GM18951 (cell line): ENCODE measurements around the gene SNORC.

Experiments
- POLR2A ChIP-seq: IDR thresholded peaks from 4 replicates; pipeline ENCODE4 v1.6.1; 2011; ENCODE audit warnings: mild to moderate bottlenecking; ENCODE audit not compliant: insufficient read length, insufficient read depth; ENCODE audit errors: extremely low read depth
- in situ Hi-C: fragments of 300-500 bp; cut with MboI; formaldehyde crosslinking; loops from one replicate; pipeline ENCODE4 v1.12.0; 2022; ENCODE audit warnings: low sequenced_read_pairs, mixed read lengths, inconsistent platforms; ENCODE audit not compliant: unreplicated experiment

The SNORC gene

DNA sequence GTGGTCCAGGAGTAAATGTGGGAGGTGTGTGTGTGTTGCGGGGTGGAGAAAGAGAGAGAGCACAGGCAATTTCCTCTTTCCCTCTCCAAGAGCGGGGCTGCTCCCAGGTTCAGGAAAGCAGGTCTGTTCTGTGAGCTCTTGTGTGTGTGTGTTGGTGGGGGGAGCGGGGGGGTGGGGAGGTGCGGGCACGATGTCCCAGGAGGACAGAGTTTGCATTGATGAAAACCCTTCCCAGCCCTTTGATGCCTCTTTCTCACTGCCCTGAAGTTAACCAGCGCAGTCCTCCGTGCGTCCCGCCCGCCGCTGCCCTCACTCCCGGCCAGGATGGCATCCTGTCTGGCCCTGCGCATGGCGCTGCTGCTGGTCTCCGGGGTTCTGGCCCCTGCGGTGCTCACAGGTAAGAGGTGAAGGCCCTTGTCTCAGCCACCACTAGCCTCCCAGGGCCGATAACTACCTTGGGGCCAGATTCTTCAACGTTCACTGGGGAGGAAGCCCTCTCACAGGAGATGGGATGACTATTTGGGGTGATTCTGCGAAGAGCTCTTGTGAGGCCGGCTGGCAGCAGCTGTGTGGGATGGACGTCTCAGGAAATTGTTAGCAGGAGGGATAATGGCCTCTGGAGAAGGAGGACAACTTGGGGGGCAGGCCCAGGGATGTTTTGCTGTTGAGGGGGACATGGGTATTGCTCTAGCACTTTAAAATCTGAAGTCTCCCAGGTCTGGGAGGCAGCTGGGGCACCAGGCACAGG, at the start of gene SNORC:
Gene SNORC (plus strand): TSS at position 247 of the 748 bp plus-strand sequence. CDS start 78 bp downstream, at position 325.
- in situ Hi-C loops = no loop called here
- no peak for TF ChIP-seq POLR2A

DNA sequence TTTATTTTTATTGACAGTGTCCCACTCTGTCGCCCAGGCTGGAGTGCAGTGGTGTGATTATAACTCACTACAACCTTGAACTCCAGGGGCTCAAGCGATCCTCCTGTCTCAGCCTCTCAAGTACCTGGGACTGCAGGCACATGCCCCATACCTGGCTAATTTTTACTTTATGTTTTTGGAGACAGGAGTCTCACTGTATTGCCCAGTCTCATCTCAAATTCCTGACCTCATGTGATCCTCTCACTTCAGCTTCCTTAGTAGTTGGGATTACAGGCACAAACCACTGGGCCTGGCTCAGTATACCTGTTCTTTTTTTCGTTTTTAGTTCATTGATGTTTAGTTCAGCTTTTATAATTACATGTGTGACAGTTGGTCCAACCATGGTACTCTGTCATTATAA, 40.1 kb upstream of the SNORC start:
- in situ Hi-C loops = no loop called here
- TF ChIP-seq POLR2A = no peak

DNA sequence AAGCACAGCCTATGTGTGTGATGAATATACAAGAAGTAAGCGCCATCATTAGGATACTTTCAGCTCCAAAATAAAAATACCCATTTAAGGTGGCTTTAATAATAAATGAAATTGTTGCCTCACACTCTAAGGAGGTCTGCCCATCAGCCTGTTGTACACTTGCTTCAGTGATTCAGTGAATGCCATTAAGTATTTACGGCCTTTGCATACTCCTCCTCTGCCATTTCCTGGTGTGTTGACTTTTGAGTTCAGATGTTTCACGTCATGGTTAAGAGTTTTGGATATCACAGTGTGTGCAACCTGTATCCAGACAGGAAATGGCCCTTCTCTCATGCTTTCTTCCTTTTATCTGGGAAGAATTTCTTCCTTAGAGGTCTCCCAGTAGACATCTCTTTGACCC, 38.6 kb upstream of the SNORC start:
- no peak for TF ChIP-seq POLR2A
- in situ Hi-C loops = no loop called here

DNA sequence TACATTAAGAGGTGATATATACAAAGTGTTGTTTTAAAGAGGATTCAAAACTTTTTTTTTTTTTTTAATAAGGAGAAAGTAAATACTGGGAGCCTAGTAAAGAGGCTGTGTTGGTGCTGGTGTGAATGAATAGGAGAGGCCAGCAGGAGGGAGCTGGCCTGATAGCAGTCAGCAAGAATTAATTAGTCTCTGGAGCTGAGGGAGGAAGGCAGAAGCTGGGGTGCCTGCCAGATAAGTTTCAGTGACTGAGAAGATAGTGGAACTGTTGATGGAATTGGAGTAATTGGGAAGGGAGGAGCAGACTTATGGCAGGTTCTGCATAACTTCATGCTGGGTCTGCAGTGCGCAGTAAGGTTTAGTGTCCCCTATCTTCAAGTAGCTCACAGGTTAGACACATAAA, 36.2 kb upstream of the SNORC start:
- TF ChIP-seq POLR2A = no peak
- in situ Hi-C loops = no loop called here

DNA sequence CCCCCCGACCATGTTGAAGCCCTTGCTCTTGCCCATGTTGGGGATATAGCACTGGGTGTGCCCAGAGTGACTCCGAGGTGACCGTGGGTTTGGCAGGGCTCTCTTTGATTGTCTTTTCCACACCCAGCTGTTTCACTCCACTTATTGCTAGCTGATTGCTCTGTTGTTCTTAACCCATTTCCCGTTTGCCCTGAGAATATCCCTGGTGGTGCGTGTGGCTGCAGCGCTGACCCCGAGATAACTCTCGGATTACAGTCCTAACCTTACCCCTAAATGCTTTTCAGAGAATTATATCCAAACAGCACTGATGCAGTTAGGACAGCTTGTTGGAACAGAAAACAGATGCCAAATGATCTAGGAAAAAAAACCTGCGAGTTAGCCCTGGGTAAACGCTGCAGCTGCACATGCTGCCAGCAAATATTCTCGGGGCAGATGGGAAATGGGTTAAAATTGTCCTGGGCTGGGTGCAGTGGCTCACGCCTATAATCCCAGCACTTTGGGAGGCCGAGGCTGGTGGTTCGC, 34.3 kb upstream of the SNORC start:
- in situ Hi-C loops = no loop called here
- TF ChIP-seq POLR2A = no peak

DNA sequence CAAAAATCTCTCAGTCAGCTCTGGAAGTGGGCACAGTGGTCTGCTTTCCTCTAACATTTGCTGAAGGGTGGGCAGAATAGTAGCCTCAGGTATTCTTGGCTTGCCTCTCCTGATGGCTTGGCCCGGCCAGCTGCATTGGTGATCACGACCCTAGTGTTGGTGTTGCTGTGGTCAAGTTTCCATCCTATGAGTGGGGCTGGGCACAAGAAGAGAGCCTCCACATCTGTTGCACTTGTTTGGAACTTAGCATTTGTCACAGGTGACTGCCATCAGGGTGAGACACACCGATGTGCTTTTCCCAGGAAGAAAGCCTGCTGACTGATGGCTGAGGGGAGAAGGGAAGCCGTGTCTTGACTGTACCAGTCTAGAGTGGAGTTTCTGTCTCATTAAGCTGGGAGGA, 33.1 kb upstream of the SNORC start:
- TF ChIP-seq POLR2A = no peak

DNA sequence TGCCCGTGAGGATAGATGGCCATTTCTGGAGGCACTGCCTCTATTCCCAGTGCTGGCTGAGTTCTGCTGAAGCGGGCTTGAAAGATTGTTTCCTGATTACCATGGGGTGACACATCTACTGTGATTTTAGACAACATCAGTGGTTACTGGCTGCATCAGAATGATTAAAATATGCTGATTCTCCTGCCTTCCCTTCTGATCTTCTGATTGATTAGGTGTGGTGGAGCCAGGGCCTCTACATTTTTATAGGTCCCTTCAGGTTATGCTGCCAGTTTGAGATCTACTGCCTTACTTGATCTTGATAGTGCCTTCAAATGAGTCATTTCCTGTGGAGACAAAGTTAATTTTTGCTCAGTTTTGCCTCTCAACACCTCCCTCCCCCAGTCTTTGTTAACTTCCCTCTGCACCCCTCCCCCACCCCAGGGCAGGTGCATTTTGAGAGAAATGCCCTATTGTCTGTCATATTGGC, 31.6 kb upstream of the SNORC start:
- in situ Hi-C loops = no loop called here
- no peak for TF ChIP-seq POLR2A

More for the DNA sequence above, 33.1 kb upstream of the SNORC start:
- in situ Hi-C loops = no loop called here

DNA sequence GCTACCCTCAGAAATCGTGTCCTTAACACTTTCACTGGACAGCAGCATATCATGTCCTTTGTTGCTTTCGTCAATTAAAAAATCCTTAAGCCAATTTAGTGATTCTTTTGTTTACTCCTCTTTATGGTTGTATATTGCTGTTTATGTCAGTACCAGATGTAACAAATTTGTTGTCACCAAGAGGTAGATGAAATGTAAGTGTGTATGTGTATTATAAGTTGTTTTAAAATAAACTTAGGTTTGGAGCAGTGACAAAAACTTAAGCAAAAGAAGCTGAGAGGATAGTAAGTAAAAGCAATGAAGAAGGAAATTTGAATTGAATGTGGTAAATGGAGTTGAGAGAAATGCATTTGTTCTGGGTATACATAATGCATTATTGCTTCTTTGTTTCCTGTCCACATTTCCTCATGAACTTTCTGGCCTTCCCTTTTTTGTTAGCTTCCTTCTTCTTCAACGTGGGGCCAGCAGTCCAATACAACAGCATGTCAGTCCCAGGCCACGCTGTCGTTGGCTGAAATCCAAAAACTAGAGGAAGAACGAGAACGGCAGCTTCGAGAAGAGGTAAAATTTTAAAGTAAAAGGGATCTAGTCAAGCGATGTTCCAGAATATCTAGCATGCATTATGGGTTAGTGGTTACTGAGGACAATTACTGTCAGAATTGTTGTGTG, 30.5 kb upstream of the SNORC start:
- in situ Hi-C loops = no loop called here
- no peak for TF ChIP-seq POLR2A

DNA sequence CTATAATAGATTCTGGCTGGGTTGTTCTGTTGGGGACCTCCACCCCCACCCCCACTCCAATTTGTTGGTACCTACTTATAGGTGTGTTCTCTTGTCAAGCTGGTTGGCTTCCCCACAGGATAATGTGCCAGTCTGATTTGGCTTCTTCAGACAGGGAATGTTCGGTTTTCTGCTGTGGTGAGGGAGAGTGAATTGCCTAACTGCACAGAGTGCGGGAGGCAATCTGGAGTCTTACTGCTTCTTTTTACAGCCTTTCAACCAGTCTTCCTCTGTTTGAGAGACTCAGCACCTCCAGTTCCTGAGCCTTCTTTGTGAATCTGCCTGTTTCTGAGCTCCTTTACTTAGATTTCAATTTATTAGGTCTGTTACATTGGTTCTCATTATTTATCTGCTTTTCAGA, 27.4 kb upstream of the SNORC start:
- no peak for TF ChIP-seq POLR2A
- in situ Hi-C loops = no loop called here

DNA sequence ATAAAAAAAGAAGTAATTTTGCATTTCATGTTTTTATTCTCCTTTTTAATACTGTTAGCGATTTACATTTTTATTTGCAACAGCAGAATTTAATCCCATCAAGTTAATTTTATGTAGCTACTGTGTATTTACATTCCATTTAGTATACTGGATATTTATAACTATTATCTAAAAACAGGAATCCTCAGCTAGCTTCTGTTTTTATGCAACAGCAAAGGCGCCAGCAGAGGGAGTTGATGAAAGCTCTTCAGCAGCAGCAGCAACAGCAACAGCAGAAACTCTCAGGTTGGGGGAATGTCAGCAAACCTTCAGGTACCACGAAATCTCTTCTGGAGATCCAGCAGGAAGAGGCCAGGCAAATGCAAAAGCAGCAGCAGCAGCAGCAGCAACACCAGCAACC, 26.2 kb upstream of the SNORC start:
- in situ Hi-C loops = no loop called here
- TF ChIP-seq POLR2A = no peak

DNA sequence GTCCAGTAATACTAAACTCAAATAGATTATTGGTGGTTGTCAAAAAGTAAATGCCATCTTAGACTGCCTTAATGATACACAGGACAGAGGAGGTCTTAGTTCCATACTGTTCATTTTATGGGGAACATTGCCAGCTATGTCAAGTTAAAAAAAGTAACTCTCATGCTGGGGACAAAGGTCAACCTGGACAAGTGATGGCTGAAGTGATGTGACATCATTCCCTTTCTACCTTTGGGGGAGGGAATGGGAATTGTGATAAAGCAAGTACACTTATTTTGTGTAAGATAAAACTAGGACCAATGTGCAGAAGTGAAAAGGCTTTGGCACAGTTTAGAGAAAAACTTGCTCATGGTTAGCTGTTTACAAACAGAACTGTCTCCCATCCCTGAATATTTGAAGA, 24.0 kb upstream of the SNORC start:
- in situ Hi-C loops = no loop called here
- no peak for TF ChIP-seq POLR2A

DNA sequence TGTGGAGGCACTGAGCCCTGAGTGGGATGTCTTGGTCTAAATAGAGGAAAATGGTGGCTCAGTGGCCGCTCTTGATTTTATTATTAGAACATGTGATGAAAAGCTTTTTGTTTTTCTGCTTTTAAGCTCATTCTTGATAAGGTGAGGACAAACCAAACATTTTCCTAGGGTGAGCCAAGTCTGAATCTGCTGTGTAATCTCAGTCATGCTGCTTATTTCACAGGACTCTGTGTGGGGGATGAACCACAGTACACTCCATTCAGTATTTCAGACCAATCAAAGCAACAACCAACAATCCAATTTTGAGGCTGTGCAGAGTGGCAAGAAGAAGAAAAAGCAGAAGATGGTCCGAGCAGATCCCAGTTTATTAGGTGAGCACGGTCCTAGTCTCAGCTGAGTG, 20.0 kb upstream of the SNORC start:
- no peak for TF ChIP-seq POLR2A
- in situ Hi-C loops = loop anchor here (10.0 kb wide), 1 partner anchor 405 kb away; the partner anchor contains the start of gene ATG16L1

DNA sequence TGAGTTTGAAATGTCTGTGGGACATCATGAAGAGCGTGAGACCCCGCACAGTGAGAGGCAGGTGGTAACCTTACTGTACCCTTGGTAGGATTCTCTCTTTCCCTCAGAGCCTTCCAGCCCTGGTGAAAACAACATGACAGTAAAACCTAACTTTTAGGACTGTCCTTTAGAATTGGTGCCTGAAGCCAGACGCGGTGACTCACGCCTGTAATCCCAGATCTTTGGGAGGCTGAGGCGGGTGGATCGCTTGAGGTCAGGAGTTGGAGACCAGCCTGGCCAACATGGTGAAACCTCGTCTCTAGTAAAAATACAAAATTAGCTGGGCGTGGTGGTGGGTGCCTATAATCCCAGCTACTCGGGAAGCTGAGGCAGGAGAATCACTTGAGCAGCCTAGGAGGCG, 18.0 kb upstream of the SNORC start:
- in situ Hi-C loops = loop anchor here (10.0 kb wide), 1 partner anchor 403 kb away; the partner anchor contains the start of gene ATG16L1

DNA sequence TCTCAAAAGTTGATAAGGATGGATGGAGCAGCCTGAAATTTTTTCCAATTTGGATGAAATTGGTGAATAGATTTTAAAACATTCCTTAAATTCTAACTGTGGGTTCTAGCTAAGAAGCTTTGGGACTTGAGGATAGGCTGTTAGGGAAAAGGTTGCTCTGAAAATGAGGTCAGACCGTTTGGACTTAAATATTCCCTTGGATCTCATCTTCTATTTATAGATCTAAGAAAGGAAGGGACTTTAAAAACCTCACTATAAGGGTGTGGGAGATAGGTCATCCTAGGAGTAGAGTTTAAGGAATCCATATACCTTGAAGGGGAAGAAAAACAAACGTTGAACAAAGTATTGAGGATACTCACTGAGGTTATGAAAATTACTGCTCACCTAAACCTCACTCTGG, 17.4 kb upstream of the SNORC start:
- in situ Hi-C loops = loop anchor here (10.0 kb wide), 1 partner anchor 402 kb away; the partner anchor contains the start of gene ATG16L1
- TF ChIP-seq POLR2A = no peak
